Smooth muscle cell (in vitro differentiated cells): ENCODE measurements around the gene POLD1. TPM values are rescaled to one million over a fixed set of nuclear protein-coding genes. Genes with fewer than 3 reads are reported as not detected.

Source experiments
- DNase-seq: peaks from one replicate; lab custom pipeline; 2025; ENCODE audit not compliant: unreplicated experiment; lab: John Stamatoyannopoulos, UW
- H2AFZ ChIP-seq: fragments of 200-600 bp; sonication (generic); 2 replicates; pipeline ENCODE4 v1.6.0; 2016; ENCODE audit warnings: antibody characterized with exemption, low read depth, mild to moderate bottlenecking
- H3F3A ChIP-seq: fragments of 200-600 bp; sonication (generic); 2 replicates; pipeline ENCODE4 v1.6.0; 2017; ENCODE audit warnings: antibody characterized with exemption, low read depth
- H3K27ac ChIP-seq: fragments of 200-600 bp; sonication (generic); 2 replicates; pipeline ENCODE4 v1.5.1; 2016; ENCODE audit warnings: low read depth, mild to moderate bottlenecking
- H3K27me3 ChIP-seq: fragments of 200-600 bp; sonication (generic); 2 replicates; pipeline ENCODE4 v1.6.1; 2016; ENCODE audit warnings: low read depth, mild to moderate bottlenecking
- H3K36me3 ChIP-seq: fragments of 200-600 bp; sonication (generic); 2 replicates; pipeline ENCODE4 v1.5.1; 2016; ENCODE audit warnings: low read depth
- H3K4me1 ChIP-seq: fragments of 200-600 bp; sonication (generic); 2 replicates; pipeline ENCODE4 v1.5.1; 2016; ENCODE audit warnings: low read depth
- H3K4me2 ChIP-seq: fragments of 200-600 bp; sonication (generic); 2 replicates; pipeline ENCODE4 v1.6.0; 2016; ENCODE audit warnings: mild to moderate bottlenecking
- H3K4me3 ChIP-seq: fragments of 200-600 bp; sonication (generic); 2 replicates; pipeline ENCODE4 v1.5.1; 2016; ENCODE audit warnings: mild to moderate bottlenecking
- H3K79me2 ChIP-seq: fragments of 200-600 bp; sonication (generic); 2 replicates; pipeline ENCODE4 v1.6.0; 2016; ENCODE audit warnings: low read depth, mild to moderate bottlenecking
- H3K9ac ChIP-seq: fragments of 200-600 bp; sonication (generic); 2 replicates; pipeline ENCODE4 v1.6.0; 2016; ENCODE audit warnings: low read depth
- H3K9me3 ChIP-seq: fragments of 200-600 bp; sonication (generic); replicated peaks from 2 replicates; pipeline ENCODE4 v1.5.1; 2016; ENCODE audit warnings: low read depth
- H4K20me1 ChIP-seq: fragments of 200-600 bp; sonication (generic); 2 replicates; pipeline ENCODE4 v1.6.0; 2016; ENCODE audit warnings: low read depth
- CTCF ChIP-seq: fragments of 200-600 bp; sonication (generic); IDR thresholded peaks from 2 replicates; pipeline ENCODE4 v1.5.1; 2017; ENCODE audit warnings: borderline replicate concordance, mild to moderate bottlenecking, antibody characterized with exemption; ENCODE audit not compliant: insufficient read depth, poor library complexity, severe bottlenecking
- WGBS: methylation state at CpG from one replicate; pipeline ENCODE4 v1.1.7; 2016; ENCODE audit warnings: low lambda C conversion rate; 5-methylcytosine and 5-hydroxymethylcytosine counted together
- polyA plus RNA-seq: library from polyadenylated mRNA; unstranded; fragments of >200 nt; fragmentation: Nextera tagmentation; extraction: Ambion mirVana; gene quantifications from 2 replicates; pipeline ENCODE4 v1.2.1, GENCODE V29; 2016
- total RNA-seq: library from RNA; depleted of rRNA; stranded (reverse); fragments of >200 nt; gene quantifications from 2 replicates; pipeline ENCODE4 v1.2.3, GENCODE V29; 2014

Gene POLD1
- total and polyA plus RNA-seq, 2 experiments from 2014 or later: 14.9 to 37.6 TPM

- DNase-seq: no peak
- no peak for TF ChIP-seq CTCF
- no peaks in the 10 kb centered on the region for H3K9me3 ChIP-seq
- no peak overlapping the region for H3K9ac ChIP-seq
- H3K4me1 ChIP-seq: no peaks in the 10 kb centered on the region
- no peak overlapping the region for H3K27ac ChIP-seq
- no peak overlapping the region for H3K4me2 ChIP-seq
- no peak overlapping the region for H3K4me3 ChIP-seq
- 89% methylated on average over 5 of the region's 5 CpGs for WGBS
- no peaks in the 10 kb centered on the region for H3K36me3 ChIP-seq
- no peaks in the 10 kb centered on the region for H4K20me1 ChIP-seq
- H3K27me3 ChIP-seq: no peaks in the 10 kb centered on the region
- H2AFZ ChIP-seq: no peak overlapping the region
- no peaks in the 10 kb centered on the region for H3F3A ChIP-seq
- no peaks in the 10 kb centered on the region for H3K79me2 ChIP-seq
Measured at GRCh38 chr19:50457300-50457699, 73.2 kb downstream of the POLD1 start.

GRCh38 chr19:50458396-50459066 lies 74.4 kb downstream of the POLD1 start:
- DNase-seq: no peak
- WGBS: 83% methylated on average over 38 of the region's 50 CpGs
- no peak overlapping the region for H3K27ac ChIP-seq
- no peaks in the 10 kb centered on the region for H3K36me3 ChIP-seq
- H3K9me3 ChIP-seq: no peaks in the 10 kb centered on the region
- no peak for TF ChIP-seq CTCF
- H2AFZ ChIP-seq: no peak overlapping the region
- no peaks in the 10 kb centered on the region for H4K20me1 ChIP-seq
- no peak overlapping the region for H3K4me3 ChIP-seq
- H3F3A ChIP-seq: no peaks in the 10 kb centered on the region
- H3K4me1 ChIP-seq: no peaks in the 10 kb centered on the region
- no peaks in the 10 kb centered on the region for H3K27me3 ChIP-seq
- H3K79me2 ChIP-seq: no peaks in the 10 kb centered on the region
- no peak overlapping the region for H3K9ac ChIP-seq
- H3K4me2 ChIP-seq: no peak overlapping the region

- Histone ChIP-seq H4K20me1 (no peaks in the 10 kb centered on the region), H3K9me3 (no peaks in the 10 kb centered on the region), H3K4me1 (no peaks in the 10 kb centered on the region), H2AFZ (no peak overlapping the region), H3F3A (no peaks in the 10 kb centered on the region), H3K79me2 (no peaks in the 10 kb centered on the region), H3K4me2 (no peak overlapping the region), H3K4me3 (no peak overlapping the region), H3K27me3 (no peaks in the 10 kb centered on the region), H3K27ac (no peak overlapping the region), H3K36me3 (no peaks in the 10 kb centered on the region), H3K9ac (no peak overlapping the region)
- no peak for DNase-seq
- TF ChIP-seq CTCF: no peak
- 96% methylated on average over 8 of the region's 32 CpGs for WGBS
Measured at GRCh38 chr19:50459067-50459456, 74.9 kb downstream of the POLD1 start.

GRCh38 chr19:50459638-50460037 lies 75.5 kb downstream of the POLD1 start:
- no peak for DNase-seq
- no peaks in the 10 kb centered on the region for H3F3A ChIP-seq
- H3K9ac ChIP-seq: no peak overlapping the region
- WGBS: no CpG with 5 or more reads among the region's 1 CpG
- no peaks in the 10 kb centered on the region for H3K79me2 ChIP-seq
- H2AFZ ChIP-seq: no peak overlapping the region
- no peaks in the 10 kb centered on the region for H4K20me1 ChIP-seq
- no peak overlapping the region for H3K4me2 ChIP-seq
- no peaks in the 10 kb centered on the region for H3K36me3 ChIP-seq
- H3K4me1 ChIP-seq: no peaks in the 10 kb centered on the region
- no peaks in the 10 kb centered on the region for H3K27me3 ChIP-seq
- no peak for TF ChIP-seq CTCF
- no peaks in the 10 kb centered on the region for H3K9me3 ChIP-seq
- H3K4me3 ChIP-seq: no peak overlapping the region
- H3K27ac ChIP-seq: no peak overlapping the region
